ENCODE data around the gene NTRK1. TPM values are rescaled to one million over a fixed set of nuclear protein-coding genes. Genes with fewer than 3 reads are reported as not detected.
A peak's percentile ranks its signal among the peaks of the same experiment; 100 is the strongest.

NTRK1 gene
- total RNA-seq, 2 experiments from 2014 or later, result 9.9 TPM

- POLR2A ChIA-PET, result no interaction called here
- peaks cover 6% of the 10 kb centered on the region for H3K27me3 Mint-ChIP-seq (ENCODE audit: low read depth)
- ATAC-seq (peak; percentile 30), DNase-seq (no peak)
- peak overlapping the region; percentile 82 for H3K27ac Mint-ChIP-seq
- no peaks in the 10 kb centered on the region for H3K36me3 Mint-ChIP-seq (ENCODE audit: low read depth)
- CTCF ChIA-PET, result interaction anchor here (1.1 to 8.8 kb wide), 5 partner anchors 25 to 177 kb away, joined by 3 to 138 read pairs (median 4); partner anchors contain the start of gene PEAR1
- H3K4me1 Mint-ChIP-seq (ENCODE audit: low read depth), result peaks cover 78% of the 10 kb centered on the region
- H3K4me3 Mint-ChIP-seq, result peak overlapping the region; percentile 52
- H3K9me3 Mint-ChIP-seq (ENCODE audit: insufficient read depth), result no peaks in the 10 kb centered on the region
Measured at GRCh38 chr1:156865865-156866248, 5.2 kb downstream of the NTRK1 start.

- peak overlapping the region; percentile 52 for H3K4me3 Mint-ChIP-seq
- ChIA-PET POLR2A (no interaction called here), CTCF (interaction anchor here (1.1 to 2.1 kb wide), 4 partner anchors 44 to 177 kb away, joined by 3 to 8 read pairs (median 4); no protein-coding TSS in a partner anchor)
- peak overlapping the region; percentile 82 for H3K27ac Mint-ChIP-seq
- no peaks in the 10 kb centered on the region for H3K36me3 Mint-ChIP-seq (ENCODE audit: low read depth)
- H3K27me3 Mint-ChIP-seq (ENCODE audit: low read depth), result peaks cover 6% of the 10 kb centered on the region
- ATAC-seq, result peak; percentile 44
- peaks cover 76% of the 10 kb centered on the region for H3K4me1 Mint-ChIP-seq (ENCODE audit: low read depth)
- DNase-seq, result peak; percentile 37
- H3K9me3 Mint-ChIP-seq (ENCODE audit: insufficient read depth), result no peaks in the 10 kb centered on the region
Measured at GRCh38 chr1:156866249-156866909, 5.7 kb downstream of the NTRK1 start.

GRCh38 chr1:156868341-156868740 lies 7.7 kb downstream of the NTRK1 start:
- POLR2A ChIA-PET, result interaction anchor here (0.8 kb wide), 1 partner anchor 46 kb away, joined by 3 read pairs; no protein-coding TSS in a partner anchor
- CTCF ChIA-PET, result no interaction called here
- H3K4me3 Mint-ChIP-seq, result no peak overlapping the region
- no peaks in the 10 kb centered on the region for H3K27me3 Mint-ChIP-seq (ENCODE audit: low read depth)
- H3K36me3 Mint-ChIP-seq (ENCODE audit: low read depth), result no peaks in the 10 kb centered on the region
- peaks cover 57% of the 10 kb centered on the region for H3K4me1 Mint-ChIP-seq (ENCODE audit: low read depth)
- H3K9me3 Mint-ChIP-seq (ENCODE audit: insufficient read depth), result no peaks in the 10 kb centered on the region
- no peak for DNase-seq
- peak overlapping the region; percentile 82 for H3K27ac Mint-ChIP-seq
- ATAC-seq, result no peak

- Mint-ChIP-seq H3K27me3 (ENCODE audit: low read depth) (no peaks in the 10 kb centered on the region), H3K36me3 (ENCODE audit: low read depth) (no peaks in the 10 kb centered on the region), H3K4me3 (no peak overlapping the region), H3K9me3 (ENCODE audit: insufficient read depth) (no peaks in the 10 kb centered on the region), H3K4me1 (ENCODE audit: low read depth) (peaks cover 46% of the 10 kb centered on the region), H3K27ac (no peak overlapping the region)
- DNase-seq, result no peak
- ATAC-seq, result no peak
- CTCF ChIA-PET, result interaction anchor here (0.8 to 1.8 kb wide), 3 partner anchors 21 to 143 kb away, joined by 3 to 6 read pairs (median 3); no protein-coding TSS in a partner anchor
- POLR2A ChIA-PET, result interaction anchor here (0.7 to 0.8 kb wide), 2 partner anchors 9 to 47 kb away, joined by 3 read pairs; partner anchors contain the start of gene NTRK1
Measured at GRCh38 chr1:156869455-156869854, 8.8 kb downstream of the NTRK1 start.

- POLR2A ChIA-PET, result no interaction called here
- H3K27ac Mint-ChIP-seq, result no peak overlapping the region
- no peaks in the 10 kb centered on the region for H3K36me3 Mint-ChIP-seq (ENCODE audit: low read depth)
- ATAC-seq (no peak), DNase-seq (no peak)
- H3K4me3 Mint-ChIP-seq, result no peak overlapping the region
- CTCF ChIA-PET, result interaction anchor here (1.3 to 1.9 kb wide), 2 partner anchors 14 to 16 kb away, joined by 3 to 6 read pairs; partner anchors contain the start of gene INSRR
- H3K9me3 Mint-ChIP-seq (ENCODE audit: insufficient read depth), result no peaks in the 10 kb centered on the region
- H3K27me3 Mint-ChIP-seq (ENCODE audit: low read depth), result peaks cover 3% of the 10 kb centered on the region
- peaks cover 6% of the 10 kb centered on the region for H3K4me1 Mint-ChIP-seq (ENCODE audit: low read depth)
Measured at GRCh38 chr1:156873659-156874058, 13.0 kb downstream of the NTRK1 start.

- CTCF ChIA-PET, result interaction anchor here (0.7 to 1.9 kb wide), 5 partner anchors 13 to 35 kb away, joined by 3 to 7 read pairs (median 3); partner anchors contain the start of gene INSRR
- peaks cover 4% of the 10 kb centered on the region for H3K4me1 Mint-ChIP-seq (ENCODE audit: low read depth)
- H3K36me3 Mint-ChIP-seq (ENCODE audit: low read depth), result no peaks in the 10 kb centered on the region
Measured at GRCh38 chr1:156874142-156874541, 13.5 kb downstream of the NTRK1 start.

GRCh38 chr1:156874572-156875340 lies 14.1 kb downstream of the NTRK1 start:
- POLR2A ChIA-PET, result no interaction called here
- DNase-seq (no peak), ATAC-seq (no peak)
- Mint-ChIP-seq H3K27ac (no peak overlapping the region), H3K4me3 (no peak overlapping the region), H3K4me1 (ENCODE audit: low read depth) (peaks cover 1% of the 10 kb centered on the region), H3K9me3 (ENCODE audit: insufficient read depth) (no peaks in the 10 kb centered on the region), H3K36me3 (ENCODE audit: low read depth) (no peaks in the 10 kb centered on the region), H3K27me3 (ENCODE audit: low read depth) (peaks cover 7% of the 10 kb centered on the region)
- CTCF ChIA-PET, result interaction anchor here (0.7 to 1.4 kb wide), 4 partner anchors 13 to 36 kb away, joined by 3 to 7 read pairs (median 3); no protein-coding TSS in a partner anchor

More at GRCh38 chr1:156874142-156874541, 13.5 kb downstream of the NTRK1 start:
- DNase-seq, result no peak
- Mint-ChIP-seq H3K9me3 (ENCODE audit: insufficient read depth) (no peaks in the 10 kb centered on the region), H3K4me3 (no peak overlapping the region), H3K27ac (no peak overlapping the region), H3K27me3 (ENCODE audit: low read depth) (peaks cover 5% of the 10 kb centered on the region)
- no peak for ATAC-seq
- POLR2A ChIA-PET, result no interaction called here

- Mint-ChIP-seq H3K4me1 (ENCODE audit: low read depth) (no peaks in the 10 kb centered on the region), H3K27me3 (ENCODE audit: low read depth) (peaks cover 7% of the 10 kb centered on the region), H3K9me3 (ENCODE audit: insufficient read depth) (no peaks in the 10 kb centered on the region), H3K36me3 (ENCODE audit: low read depth) (no peaks in the 10 kb centered on the region), H3K27ac (no peak overlapping the region), H3K4me3 (no peak overlapping the region)
- ChIA-PET CTCF (interaction anchor here (1.3 to 1.4 kb wide), 3 partner anchors 14 to 15 kb away, joined by 3 to 7 read pairs (median 4); partner anchors contain the start of gene NTRK1), POLR2A (no interaction called here)
- no peak for ATAC-seq
- DNase-seq, result no peak
Measured at GRCh38 chr1:156875341-156875615, 14.6 kb downstream of the NTRK1 start.

GRCh38 chr1:156876281-156876680 lies 15.6 kb downstream of the NTRK1 start:
- ATAC-seq, result no peak
- H3K36me3 Mint-ChIP-seq (ENCODE audit: low read depth), result no peaks in the 10 kb centered on the region
- no peak overlapping the region for H3K27ac Mint-ChIP-seq
- no peak overlapping the region for H3K4me3 Mint-ChIP-seq
- no peaks in the 10 kb centered on the region for H3K4me1 Mint-ChIP-seq (ENCODE audit: low read depth)
- DNase-seq, result no peak
- H3K9me3 Mint-ChIP-seq (ENCODE audit: insufficient read depth), result no peaks in the 10 kb centered on the region
- ChIA-PET CTCF (interaction anchor here (0.9 to 3.1 kb wide), 5 partner anchors 14 to 185 kb away, joined by 3 to 22 read pairs (median 4); partner anchors contain the start of gene NTRK1), POLR2A (no interaction called here)
- peaks cover 7% of the 10 kb centered on the region for H3K27me3 Mint-ChIP-seq (ENCODE audit: low read depth)

- Mint-ChIP-seq H3K9me3 (ENCODE audit: insufficient read depth) (no peaks in the 10 kb centered on the region), H3K27me3 (ENCODE audit: low read depth) (peaks cover 7% of the 10 kb centered on the region), H3K36me3 (ENCODE audit: low read depth) (no peaks in the 10 kb centered on the region), H3K4me3 (no peak overlapping the region), H3K27ac (no peak overlapping the region), H3K4me1 (ENCODE audit: low read depth) (no peaks in the 10 kb centered on the region)
- DNase-seq (no peak), ATAC-seq (no peak)
- POLR2A ChIA-PET, result interaction anchor here (0.7 kb wide), 1 partner anchor 60 kb away, joined by 3 read pairs; no protein-coding TSS in a partner anchor
- CTCF ChIA-PET, result interaction anchor here (1.1 to 3.1 kb wide), 2 partner anchors 13 to 17 kb away, joined by 4 to 22 read pairs; partner anchors contain the start of gene NTRK1
Measured at GRCh38 chr1:156877433-156878170, 16.9 kb downstream of the NTRK1 start.

GRCh38 chr1:156879876-156880275 lies 19.2 kb downstream of the NTRK1 start:
- CTCF ChIA-PET, result interaction anchor here (1.4 to 2.3 kb wide), 3 partner anchors 10 to 19 kb away, joined by 4 to 15 read pairs (median 8); partner anchors contain the start of gene NTRK1

More at GRCh38 chr1:156879876-156880275, 19.2 kb downstream of the NTRK1 start:
- no peak for ATAC-seq
- no peaks in the 10 kb centered on the region for H3K4me1 Mint-ChIP-seq (ENCODE audit: low read depth)
- H3K27ac Mint-ChIP-seq, result no peak overlapping the region
- POLR2A ChIA-PET, result interaction anchor here (1.4 kb wide), 1 partner anchor 9 kb away, joined by 4 read pairs; no protein-coding TSS in a partner anchor
- peaks cover 12% of the 10 kb centered on the region for H3K27me3 Mint-ChIP-seq (ENCODE audit: low read depth)
- H3K9me3 Mint-ChIP-seq (ENCODE audit: insufficient read depth), result no peaks in the 10 kb centered on the region
- DNase-seq, result no peak
- H3K36me3 Mint-ChIP-seq (ENCODE audit: low read depth), result no peaks in the 10 kb centered on the region
- no peak overlapping the region for H3K4me3 Mint-ChIP-seq

Measured in activated CD8-positive, alpha-beta T cell treated with anti-CD3 and anti-CD28 coated beads, Interleukin-2, amount 10 ng/mL, durations not matched to agents 7 days and 5 days (primary cell).